Right lobe of liver (tissue), 4 donors: ENCODE results near the gene DIAPH2.

ENCODE experiments used
- CTCF ChIP-seq, 4 donors: fragments of 200-600 bp in 3 of 4; fragments of 450-650 bp in 1 of 4; IDR thresholded peaks; one replicate each; pipeline versions ENCODE4 v1.5.1 to v1.8.0; 2016 to 2022; ENCODE audit warnings: antibody characterized with exemption in 4 of 4, mild to moderate bottlenecking in 2 of 4
- POLR2A ChIP-seq: fragments of 450-650 bp; IDR thresholded peaks from one replicate; pipeline ENCODE4 v1.6.1; 2017; ENCODE audit warnings: antibody characterized with exemption, mild to moderate bottlenecking
- donor health status: DM: no; HTN: no; CAD: no.
- donor health status: DM: no; HTN: no; CAD: no.
- donor health status: DM: no; HTN: yes; CAD: no.

GRCh38 chrX:97230948-97231347 lies 546.3 kb downstream of the DIAPH2 start:
- TF ChIP-seq CTCF (IDR thresholded peaks at IDR 0.05): no peak
- TF ChIP-seq POLR2A: no peak
